Left lung (tissue), 10 donors: ENCODE results near the gene KTI12. TPM values are rescaled to one million over a fixed set of nuclear protein-coding genes. Genes with fewer than 3 reads are reported as not detected.

Source experiments
- ATAC-seq: fragments of 200-7000 bp; cut with Tn5 transposase; one replicate; pipeline ENCODE4 v1.9.1; 2020; ENCODE audit warnings: moderate library complexity
- DNase-seq, 4 donors: peaks; one replicate each; pipeline ENCODE4 v3.0.0-alpha.2; 2013 to 2020
- H3K27ac ChIP-seq, 2 donors: fragments of 200-600 bp; sonication (generic) in 1 of 2; one replicate each; pipeline versions ENCODE4 v1.5.0 to v1.8.0; 2020 to 2021
- H3K27me3 ChIP-seq, 2 donors: fragments of 200-600 bp; sonication (generic) in 1 of 2; one replicate each; pipeline versions ENCODE4 v1.5.0 to v1.8.0; 2020 to 2021
- H3K36me3 ChIP-seq, 2 donors: fragments of 200-600 bp; sonication (generic) in 1 of 2; one replicate each; pipeline versions ENCODE4 v1.5.0 to v1.8.0; 2020 to 2021
- H3K4me1 ChIP-seq, 2 donors: fragments of 200-600 bp; one replicate each; pipeline ENCODE4 v1.8.0; 2021
- H3K4me3 ChIP-seq, 2 donors: fragments of 200-600 bp; sonication (generic) in 1 of 2; one replicate each; pipeline versions ENCODE4 v1.5.0 to v1.8.0; 2020 to 2021; ENCODE audit warnings: mild to moderate bottlenecking in 1 of 2
- H3K9me3 ChIP-seq, 2 donors: fragments of 200-600 bp; sonication (generic) in 1 of 2; one replicate each; pipeline versions ENCODE4 v1.5.0 to v1.8.0; 2020 to 2021
- CTCF ChIP-seq, 2 donors: fragments of 200-600 bp; sonication (generic) in 1 of 2; IDR thresholded peaks; one replicate each; pipeline versions ENCODE4 v1.5.0 to v1.8.0; 2021; ENCODE audit warnings: antibody characterized with exemption in 2 of 2
- intact Hi-C, 2 donors: fragments of 100-400 bp; cut with DNase I; formaldehyde crosslinking; loops; one replicate each; pipeline versions ENCODE4 v1.11.2 to v1.14.2; 2022
- polyA plus RNA-seq, 6 donors: library from polyadenylated mRNA; unstranded; fragments of 120-200 nt; gene quantifications; one replicate each; pipeline ENCODE4 v1.2.1, GENCODE V29; 2013; ENCODE audit not compliant: insufficient read length in 6 of 6
- total RNA-seq, 2 donors: library from RNA; stranded (reverse); fragmentation: NEBNext Ultra II Directional; extraction: Animal tissue kit (Norgen Biotek cat#: 25700); gene quantifications; one replicate each; pipeline ENCODE4 v1.2.1, GENCODE V29; 2021
- donor health status: DM: no; HTN: yes; CAD: no.
- donor health status: DM: no; HTN: no; CAD: no.

KTI12 gene
- total and polyA plus RNA-seq, 8 donors, result 3.8 to 8.6 (median 5.4) TPM

- Histone ChIP-seq H3K36me3 (no peaks in the 10 kb centered on the region), H3K9me3 (no peaks in the 10 kb centered on the region), H3K27ac (no peak overlapping the region), H3K4me3 (no peak overlapping the region), H3K27me3 (peaks cover 0 to 45% of the 10 kb centered on the region in 2 donors), H3K4me1 (no peaks in the 10 kb centered on the region)
- ATAC-seq (peak; percentile 99), DNase-seq (peak in 2 of 4 donors; percentile 68 to 83)
- peak; percentile 89 to 95 for TF ChIP-seq CTCF (IDR thresholded peaks at IDR 0.05)
- intact Hi-C loops, result loop anchor here in 1 of 2 donors (5.0 kb wide), 1 partner anchor 105 kb away; no protein-coding TSS in a partner anchor
Measured at GRCh38 chr1:52002038-52002917, 31.3 kb downstream of the KTI12 start.

- intact Hi-C loops, result no loop called here
- ATAC-seq, result no peak
Measured at GRCh38 chr1:51998701-51999100, 34.9 kb downstream of the KTI12 start.

GRCh38 chr1:51997974-51998382, 35.6 kb downstream of the KTI12 start:
- TF ChIP-seq CTCF (IDR thresholded peaks at IDR 0.05), result no peak
- Histone ChIP-seq H3K9me3 (no peaks in the 10 kb centered on the region), H3K4me3 (no peak overlapping the region), H3K36me3 (no peaks in the 10 kb centered on the region), H3K27me3 (peaks cover 4 to 48% of the 10 kb centered on the region in 2 donors), H3K27ac (no peak overlapping the region), H3K4me1 (no peaks in the 10 kb centered on the region)
- intact Hi-C loops, result no loop called here
- ATAC-seq (no peak), DNase-seq (no peak)

More at GRCh38 chr1:51998701-51999100, 34.9 kb downstream of the KTI12 start:
- Histone ChIP-seq H3K4me3 (no peak overlapping the region), H3K9me3 (no peaks in the 10 kb centered on the region), H3K36me3 (no peaks in the 10 kb centered on the region), H3K4me1 (no peaks in the 10 kb centered on the region), H3K27ac (no peak overlapping the region), H3K27me3 (peaks cover 0 to 46% of the 10 kb centered on the region in 2 donors)
- TF ChIP-seq CTCF (IDR thresholded peaks at IDR 0.05), result no peak
- DNase-seq, result no peak

- Histone ChIP-seq H3K4me3 (peak within 1 kb of the TSS; percentile 22 to 36), H3K4me1 (no peaks in the 10 kb centered on the region), H3K36me3 (no peaks in the 10 kb centered on the region), H3K27ac (no peak within 1 kb of the TSS), H3K9me3 (no peaks in the 10 kb centered on the region), H3K27me3 (peaks cover 36 to 79% of the 10 kb centered on the region in 2 donors)
- DNase-seq (peak; percentile 10 to 91 (median 46)), ATAC-seq (peak; percentile 95)
- no peak for TF ChIP-seq CTCF (IDR thresholded peaks at IDR 0.05)
- intact Hi-C loops, result no loop called here
Measured at GRCh38 chr1:51990478-51990965, 43.1 kb downstream of the KTI12 start, which contains the start of gene RAB3B. Gene RAB3B (minus strand): TSS chr1:51990700. CDS start chr1:51977117, 13,583 bp downstream.
